Kidney glomerular epithelial cell (primary cell): ENCODE data around the gene NTM.

ENCODE experiments used
- DNase-seq: peaks from one replicate; lab custom pipeline; 2025; lab: John Stamatoyannopoulos, UW

Gene NTM

DNA sequence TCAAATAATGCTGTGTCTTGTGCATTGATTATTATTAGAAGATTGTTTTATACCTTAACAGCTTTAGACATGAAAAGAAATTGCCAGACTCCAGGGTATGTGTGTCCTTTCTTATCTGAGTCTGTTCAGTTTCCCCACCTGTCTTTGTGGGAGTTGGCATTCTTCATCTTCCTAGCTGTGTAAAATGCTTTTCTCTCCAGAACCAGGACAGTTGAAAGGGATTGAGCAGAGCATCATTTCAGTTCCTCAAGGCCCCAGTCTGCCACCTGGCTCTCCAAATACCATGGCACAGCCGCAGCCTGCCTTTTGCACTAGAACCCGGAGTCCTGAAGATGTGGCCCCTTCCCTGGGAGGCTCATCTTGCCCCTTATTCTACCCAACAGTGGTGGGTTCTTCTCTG is 851.9 kb downstream of the NTM start:
- no peak for DNase-seq

DNA sequence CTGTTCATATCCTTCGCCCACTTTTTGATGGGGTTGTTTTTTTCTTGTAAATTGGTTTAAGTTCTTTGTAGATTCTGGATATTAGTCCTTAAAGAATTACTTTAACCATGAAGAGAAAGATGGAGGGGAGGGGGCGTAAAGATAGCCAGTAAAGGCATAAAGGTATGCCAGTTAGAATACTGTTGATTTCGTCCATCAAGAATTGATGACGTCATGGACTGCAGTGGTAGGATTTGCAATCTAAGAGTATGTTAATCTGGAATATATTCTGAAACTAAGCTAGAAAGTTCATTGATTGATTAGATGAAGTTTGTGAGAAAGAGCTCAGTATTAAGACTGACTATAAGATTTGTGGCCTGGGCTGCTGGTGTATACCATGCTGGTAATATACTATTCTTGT is 856.1 kb downstream of the NTM start:
- no peak for DNase-seq

DNA sequence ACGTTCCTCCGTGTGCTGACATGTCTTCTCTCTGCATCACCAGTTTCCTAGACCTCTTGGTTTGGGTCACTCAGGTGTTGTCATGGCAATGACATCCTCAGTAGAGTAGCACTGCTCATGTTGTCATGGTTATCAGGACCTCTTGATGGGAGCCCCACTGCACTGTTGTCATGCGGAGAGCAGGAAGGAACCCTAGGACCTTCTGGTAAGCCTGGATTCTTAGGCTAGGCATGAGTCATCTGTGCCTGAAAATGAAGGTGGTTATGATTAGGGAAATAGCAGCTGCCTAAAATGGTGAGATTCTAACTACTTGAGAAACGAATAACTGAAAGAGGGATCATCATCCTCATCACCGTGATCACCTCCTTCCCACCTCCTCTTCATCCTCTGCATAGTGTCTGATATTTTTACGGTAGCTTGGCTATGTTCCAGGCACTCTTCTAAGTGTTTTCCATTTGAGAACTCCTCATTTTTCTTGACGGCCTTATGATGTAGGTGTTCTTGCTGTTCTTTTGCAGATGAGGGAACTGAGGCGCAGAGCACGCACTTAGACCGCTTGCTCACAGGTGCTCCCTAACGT is 858.4 kb downstream of the NTM start:
- DNase-seq = no peak

DNA sequence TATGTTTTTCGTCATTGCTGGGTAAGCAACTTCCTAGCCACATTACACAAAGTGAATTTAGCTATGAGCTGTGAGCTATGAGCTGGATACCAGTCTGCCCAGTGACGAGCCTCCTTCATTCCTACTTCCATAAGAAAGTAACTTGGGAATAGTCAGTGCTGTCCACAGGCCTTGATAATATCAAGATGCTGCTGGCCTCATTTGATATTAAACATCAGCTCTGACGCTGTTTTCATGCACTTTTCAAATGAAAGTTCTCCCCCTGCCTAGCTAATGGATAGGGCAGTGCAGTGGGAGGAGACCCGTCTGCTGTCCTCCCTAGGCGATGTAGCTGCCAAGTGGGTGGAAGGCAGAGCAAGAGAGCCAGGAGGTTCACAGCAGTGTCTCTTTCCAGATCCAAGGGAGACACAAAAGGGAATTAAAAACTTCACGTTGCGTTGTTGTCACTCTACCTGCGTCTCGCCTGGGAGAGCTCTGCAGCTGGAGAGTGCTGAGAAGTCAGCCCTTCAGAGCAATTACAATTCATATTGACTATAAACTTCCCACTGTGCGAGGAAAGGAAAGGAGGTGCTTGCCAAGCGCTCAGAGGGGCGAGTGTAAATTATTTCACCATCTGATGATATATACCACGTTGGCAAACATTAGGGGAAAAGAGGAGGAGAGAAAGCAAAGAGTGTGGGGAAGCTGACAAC is 861.4 kb downstream of the NTM start:
- DNase-seq = no peak

DNA sequence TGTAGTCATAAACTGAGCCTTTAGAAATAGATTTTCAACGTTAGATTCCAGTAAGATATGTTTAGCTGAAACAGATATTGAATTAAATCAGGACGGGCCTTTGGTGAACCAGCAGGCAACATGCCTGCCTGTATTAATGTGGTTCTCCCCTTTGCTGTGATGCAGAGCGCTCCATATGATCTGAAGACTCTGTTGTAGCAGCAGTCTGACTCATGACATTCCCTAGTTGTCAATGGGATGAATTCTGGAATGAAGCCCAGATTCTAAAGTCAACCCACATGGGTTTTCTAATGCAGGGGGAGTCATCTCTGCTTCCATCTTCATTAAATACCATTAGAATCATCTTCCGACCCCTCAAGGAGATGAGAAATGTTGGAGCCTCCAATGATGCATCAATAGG is 864.5 kb downstream of the NTM start:
- DNase-seq = peak; percentile 32

DNA sequence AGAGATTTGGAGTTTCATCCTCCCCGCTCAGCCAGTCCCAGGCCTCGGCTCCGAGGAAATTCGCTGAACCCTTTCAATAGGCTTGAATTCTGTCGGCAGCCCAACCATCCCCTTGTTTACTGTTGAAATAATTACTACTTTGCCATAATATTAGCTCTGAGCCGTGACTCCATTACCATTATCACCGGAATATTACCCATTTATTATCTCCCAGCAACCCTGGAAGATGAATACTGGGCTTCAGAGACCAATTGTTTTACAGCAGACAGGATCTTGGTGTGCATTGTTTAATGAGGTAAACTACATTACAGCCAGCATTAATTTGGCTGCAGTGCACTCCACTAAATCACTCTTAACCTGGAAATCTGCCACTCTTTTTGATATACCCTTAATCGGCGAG is 867.4 kb downstream of the NTM start:
- no peak for DNase-seq

DNA sequence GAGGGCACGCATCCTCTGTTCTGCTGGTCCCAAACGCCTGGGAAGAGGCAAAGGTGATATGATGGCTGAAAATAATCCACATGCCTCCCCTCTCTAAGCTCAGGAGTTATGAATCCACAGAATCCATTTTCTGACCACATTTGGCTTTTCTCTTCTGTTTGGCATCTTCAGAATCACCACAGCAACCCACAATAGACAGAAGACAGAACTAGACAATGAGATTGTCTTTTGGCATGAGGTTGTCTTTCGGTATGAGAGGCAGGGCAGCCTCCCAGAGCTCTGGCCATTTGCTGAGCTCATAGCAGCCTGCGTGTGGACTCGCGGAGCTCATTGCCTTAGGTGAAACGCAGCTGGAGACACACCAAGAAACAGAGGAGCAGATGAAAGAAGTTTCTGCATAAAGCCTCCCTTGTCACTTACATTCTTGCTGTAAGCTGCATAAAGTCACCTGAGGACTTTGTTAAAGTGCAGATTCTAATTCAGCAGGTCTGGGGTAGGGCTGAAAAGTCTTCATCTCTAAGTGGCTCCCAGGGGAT is 868.0 kb downstream of the NTM start:
- DNase-seq = no peak

DNA sequence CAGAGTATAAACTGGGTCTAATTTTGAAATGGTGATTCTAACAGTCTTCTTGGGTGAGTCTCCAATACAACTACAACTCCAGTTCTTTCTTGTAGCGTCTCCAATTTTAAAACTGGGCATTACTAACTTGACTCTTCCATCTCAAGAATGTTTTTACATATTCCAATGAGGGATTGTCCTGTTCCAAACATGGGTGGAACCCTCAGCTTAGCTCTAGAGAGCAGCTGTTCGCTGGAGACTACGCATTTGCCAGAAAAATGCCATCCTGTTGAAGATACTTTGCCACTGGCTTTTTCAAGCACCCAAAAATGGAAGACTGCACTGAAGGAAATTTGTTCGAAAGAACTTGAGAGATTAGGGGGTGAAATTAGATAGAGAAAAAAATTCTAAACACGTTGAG is 870.0 kb downstream of the NTM start:
- no peak for DNase-seq

DNA sequence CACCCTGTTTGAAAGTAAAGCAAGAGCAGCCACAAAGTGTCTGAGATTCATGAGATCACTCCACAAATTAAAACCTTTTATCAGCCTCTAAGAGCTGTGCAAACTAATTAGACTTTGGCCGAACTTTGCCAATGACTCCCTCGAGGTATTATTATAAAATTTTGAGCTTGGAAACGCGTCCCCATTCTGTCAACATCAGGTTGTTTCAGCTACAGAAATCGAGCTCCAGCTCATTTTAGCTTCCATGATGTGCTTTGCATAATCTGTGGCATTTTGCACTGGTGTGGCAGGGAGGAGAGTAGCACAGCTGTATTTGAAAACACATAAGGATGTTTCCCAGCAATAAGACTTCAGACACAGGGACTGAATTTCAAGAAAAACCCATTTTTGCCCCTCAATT is 872.2 kb downstream of the NTM start:
- DNase-seq = no peak

DNA sequence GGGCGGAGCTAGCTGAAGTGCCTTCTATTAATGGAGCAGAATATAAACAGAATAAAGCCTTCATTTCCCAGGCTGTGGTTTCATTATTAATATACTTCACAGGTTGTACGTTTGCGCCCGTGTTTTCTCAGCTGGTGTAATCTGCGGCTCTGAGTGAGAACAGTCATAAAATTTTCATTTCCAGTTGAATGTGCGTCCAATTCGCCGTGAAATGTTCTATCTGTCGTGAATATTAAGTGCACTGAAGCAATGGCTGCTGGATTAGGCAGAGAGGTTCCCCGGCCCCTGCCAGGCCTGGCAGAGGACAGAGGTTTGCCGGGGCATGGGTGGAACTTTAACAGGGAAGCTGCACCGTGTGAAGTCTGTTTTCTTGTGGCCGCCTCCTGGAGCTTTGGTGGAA is 874.4 kb downstream of the NTM start:
- no peak for DNase-seq

DNA sequence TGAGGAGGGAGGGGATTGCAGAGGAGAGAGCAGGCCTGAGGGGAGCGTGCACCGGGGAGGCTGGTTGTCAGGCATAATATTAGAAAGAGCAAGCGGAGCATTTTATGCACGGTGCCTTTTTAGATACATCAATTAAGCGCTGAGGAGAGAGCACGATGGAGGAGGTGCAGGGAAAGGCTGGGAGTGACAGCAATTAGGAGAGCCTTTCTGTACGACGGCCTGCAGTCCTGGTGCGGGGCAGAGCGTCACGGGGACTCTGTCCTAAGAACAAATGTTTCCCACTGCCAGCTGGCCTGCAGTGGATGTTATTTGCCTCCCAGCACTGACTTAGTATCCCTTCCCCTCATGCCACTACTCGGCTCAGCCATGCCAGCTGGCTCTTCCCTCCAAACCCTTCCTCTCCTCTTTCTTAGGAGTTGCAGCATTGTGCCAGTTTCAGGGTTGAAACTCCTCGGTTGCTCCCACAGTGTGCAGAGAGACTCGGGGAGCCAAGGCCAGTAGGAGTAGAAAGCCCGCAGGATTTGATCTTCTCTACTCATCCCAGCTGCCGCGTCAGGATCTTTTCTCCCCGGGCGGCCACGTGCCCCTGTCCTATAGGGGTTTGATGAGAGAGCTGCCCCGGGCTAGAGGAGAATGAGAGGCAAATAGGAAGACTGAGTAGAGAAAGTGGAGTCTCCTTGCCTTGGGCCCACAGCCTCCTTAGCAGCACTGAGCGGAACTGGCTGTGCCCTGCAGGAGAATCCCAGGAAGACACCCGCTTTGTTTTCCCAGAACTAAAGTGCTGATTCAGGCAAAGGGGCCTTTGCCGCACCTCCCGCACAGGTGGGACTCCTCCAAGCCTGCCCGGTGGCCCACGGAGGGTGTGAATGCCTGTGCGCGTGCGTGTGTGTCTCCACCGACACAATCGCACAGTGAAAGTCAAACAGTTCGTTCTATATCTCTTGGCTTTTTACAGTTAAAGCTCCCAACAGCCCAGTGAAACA is 875.3 kb downstream of the NTM start:
- DNase-seq = no peak

DNA sequence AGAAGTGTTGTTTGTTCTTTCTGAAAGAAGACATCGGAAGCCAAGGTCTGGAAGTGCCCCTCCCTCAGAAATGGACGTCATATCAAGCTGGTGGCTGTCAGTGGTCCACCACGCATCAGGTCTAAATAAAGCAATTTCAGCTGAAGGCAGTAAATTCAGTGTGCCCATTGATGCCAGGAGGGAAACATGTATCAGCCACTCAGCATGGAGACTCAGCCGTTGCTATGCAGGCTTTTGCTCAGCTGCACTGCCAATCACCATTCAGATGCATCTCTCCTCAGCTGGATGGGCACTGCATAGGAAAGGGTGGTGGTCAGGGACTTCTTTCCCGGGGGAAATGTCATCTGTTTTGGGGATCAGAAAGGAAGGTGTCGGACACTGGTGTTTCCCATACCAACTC is 878.2 kb downstream of the NTM start:
- no peak for DNase-seq

DNA sequence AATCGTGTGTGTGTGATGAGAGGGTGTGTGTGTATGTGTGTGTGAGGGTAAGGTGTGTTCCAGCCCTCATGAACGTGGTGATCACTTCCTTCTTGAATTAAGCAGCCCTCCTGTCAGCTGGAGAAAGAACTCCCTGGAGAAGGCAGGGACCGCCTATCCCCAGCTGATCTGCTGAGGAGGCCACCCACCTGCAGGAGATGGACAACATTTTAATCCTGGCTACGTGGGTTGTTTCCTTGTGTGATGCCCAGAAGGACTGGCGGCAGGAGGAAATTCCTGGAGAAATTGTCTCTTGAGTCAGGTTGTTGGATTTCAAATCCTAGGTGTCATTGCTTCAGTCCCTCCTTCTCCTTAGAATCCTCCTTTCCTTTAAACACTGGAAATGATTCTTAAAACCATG is 878.8 kb downstream of the NTM start:
- no peak for DNase-seq

DNA sequence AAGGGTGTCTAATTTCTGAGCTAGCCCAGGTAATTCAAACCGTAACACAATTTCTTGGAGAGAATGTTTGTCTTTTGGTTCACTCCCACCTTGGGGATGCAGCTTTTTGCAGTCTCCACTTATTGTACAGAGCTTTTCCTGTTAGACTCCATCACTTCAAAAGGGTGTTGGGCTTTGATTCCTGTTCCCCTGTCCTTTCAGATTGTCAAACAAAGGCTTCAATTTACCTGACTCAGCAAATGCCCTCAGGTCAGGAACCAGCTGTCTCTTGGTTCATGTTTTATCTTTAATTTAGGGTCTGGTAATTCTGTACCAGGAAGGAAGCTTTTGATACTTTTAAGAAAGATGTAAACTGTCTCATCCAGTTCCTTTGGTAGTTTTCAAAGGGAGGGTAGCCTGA is 880.6 kb downstream of the NTM start:
- no peak for DNase-seq

DNA sequence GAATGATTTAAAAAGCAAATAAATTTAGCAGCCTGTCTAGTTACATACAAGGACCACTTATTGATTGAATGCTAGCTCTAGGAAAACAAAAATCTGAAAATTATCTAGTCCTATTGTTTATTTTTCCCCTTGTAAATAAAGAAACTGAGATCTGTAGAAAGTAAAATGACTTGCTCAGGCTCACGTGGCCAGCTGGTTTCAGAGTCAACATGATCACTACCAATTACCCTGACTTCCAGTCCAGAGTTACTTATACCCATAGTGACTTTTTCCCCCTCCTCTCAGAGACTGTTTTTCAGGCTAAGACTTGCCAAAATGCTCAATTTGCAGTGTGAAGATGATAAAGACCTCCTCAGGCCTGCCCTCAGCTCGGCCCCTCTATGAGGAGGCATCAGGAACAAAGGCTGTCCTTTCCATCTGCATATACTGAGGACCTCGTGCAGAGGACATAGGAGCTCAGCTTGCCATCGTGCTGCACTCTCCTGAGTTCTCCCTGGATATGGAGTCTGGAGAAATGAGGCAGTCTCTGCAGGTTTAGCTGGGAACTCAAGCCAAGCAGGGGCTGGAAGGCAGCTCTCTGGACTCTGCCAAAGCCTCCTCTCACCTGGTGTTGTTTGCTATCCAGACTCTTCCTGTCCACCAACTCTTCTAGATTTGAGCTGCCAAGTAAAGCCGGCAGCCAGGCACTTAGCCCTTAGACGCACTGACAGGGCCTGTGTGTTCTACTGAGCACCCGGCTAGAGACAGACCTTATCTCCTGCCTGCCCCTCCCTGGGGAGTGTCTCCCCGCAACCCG is 883.3 kb downstream of the NTM start:
- no peak for DNase-seq

DNA sequence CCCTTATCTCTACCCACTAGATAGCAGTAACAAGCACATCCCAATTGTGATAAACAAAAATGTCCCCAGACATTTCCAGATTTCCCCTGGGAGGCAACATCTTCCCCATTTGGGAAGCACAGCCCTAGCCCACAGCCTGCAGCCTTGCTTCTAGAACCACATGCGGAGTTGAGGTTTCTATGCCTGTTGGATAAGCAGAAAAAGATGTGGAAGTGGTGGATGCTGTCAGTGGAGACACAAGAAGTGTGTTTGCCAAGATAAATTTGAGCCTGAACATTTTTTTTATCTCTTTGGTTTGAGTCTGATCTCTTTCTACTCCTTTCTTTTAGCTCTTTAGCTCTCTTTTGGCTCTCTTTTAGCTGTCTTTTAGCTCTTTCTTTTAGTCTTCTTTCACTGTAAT is 884.5 kb downstream of the NTM start:
- DNase-seq = no peak

DNA sequence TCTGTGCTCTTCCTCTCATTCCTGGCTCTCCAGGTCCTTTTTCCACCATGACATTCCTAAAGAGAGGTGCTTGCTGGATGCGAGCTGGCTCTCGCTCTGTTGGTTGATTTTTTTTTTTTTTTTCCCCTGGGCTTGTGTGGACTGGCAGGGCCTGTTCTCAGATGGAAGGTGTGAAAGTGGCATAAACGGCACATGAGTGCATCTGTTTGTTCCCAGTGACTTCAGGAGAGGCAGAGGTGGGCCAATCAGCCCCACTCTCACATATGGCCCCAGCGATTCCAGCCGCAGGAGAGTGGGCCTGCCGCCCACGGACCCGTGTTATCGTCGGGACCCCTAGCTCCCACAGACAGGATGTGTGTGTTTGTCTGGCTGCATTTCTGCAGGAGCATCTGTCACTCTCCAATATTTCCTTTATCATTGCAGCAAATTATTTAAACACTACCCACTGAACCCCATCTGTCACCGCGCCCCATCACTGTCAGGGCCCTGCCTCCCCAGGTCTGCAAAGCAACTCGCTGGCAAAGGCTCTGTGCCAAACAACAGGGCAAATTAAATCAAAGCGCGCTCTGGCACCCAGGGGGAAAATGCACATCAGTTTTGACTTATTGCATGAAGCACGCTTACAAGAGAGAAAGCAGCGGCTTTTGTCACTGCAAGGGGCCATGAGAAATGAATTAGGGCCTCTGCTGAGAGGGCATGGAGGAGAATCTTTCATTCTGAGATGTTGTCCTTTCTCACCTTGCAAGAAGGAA is 886.3 kb downstream of the NTM start:
- DNase-seq = no peak

DNA sequence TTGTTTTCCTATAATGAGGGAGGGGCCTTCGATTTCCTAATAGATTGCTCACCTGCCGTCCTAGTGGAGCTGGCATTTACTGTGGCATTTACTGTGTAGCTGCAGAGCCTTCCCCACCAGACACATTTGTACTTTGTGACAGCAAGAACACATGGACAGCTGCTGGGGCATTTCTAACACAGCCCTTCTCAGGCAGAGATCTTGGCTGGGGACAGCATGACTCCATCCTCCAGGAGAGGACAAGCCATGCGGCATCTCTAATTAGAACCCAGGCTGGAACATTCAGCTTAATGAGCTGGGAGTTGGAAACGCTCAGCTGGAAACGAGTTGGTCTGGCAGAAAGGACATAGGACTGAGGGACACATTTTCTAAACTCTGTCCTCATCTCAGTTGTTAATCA is 887.5 kb downstream of the NTM start:
- no peak for DNase-seq

DNA sequence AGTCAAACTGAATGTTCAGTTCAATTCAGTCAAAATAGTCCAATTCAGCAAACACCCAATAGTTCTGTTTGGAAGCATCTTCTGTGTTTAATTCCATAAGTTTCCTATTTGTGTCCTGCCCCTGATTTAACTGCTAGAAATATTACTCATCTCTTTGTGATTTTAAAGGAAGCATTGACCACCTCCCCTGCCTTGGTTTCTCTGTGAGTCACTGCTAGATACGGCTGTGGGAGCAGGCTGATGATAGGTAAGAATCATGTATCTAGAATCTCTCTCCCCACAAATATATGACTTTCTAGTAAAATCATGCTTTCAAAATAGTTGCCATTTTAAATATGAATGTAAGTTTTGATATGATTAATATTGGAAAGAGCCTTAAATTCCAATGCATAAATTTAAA is 888.5 kb downstream of the NTM start:
- peak; percentile 24 for DNase-seq

DNA sequence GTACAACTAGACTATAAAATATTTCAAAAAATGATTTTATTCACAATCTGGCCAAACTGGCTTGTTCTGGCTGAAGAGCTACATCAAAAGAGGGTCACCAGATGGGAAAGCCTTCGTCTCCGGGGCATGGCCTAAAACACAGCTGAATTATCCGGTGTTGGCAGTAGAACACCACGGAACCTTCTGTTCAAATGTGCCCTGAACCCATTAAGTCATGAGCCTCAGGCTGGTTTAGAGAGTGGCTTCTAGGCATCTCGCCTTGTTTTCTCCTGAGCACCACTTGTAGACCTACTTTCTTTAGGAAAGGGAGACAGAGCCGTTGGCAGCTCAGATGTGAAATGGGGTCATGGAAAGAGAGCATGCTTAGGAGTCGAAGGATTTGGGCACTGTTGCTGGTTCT is 890.2 kb downstream of the NTM start:
- no peak for DNase-seq

DNA sequence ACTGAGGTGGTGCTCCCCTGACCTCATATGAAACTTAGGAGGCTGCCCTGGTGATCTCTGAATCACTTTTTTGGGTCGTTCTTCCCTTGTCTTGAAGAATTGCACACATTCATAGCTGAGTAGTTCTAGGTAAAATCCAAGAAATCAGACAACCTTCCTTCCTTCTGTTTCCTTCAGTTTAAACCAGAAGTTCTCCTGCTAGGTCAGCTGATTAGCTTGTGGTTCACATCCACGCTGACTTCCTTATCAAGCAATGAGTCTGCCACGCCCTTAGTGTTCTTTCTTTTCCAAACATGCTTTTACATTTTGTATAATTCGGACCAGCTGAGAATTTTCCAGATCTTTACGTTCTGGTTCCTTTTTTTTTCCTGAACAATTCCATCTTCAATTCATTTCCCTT is 892.8 kb downstream of the NTM start:
- DNase-seq = no peak
